GM19035 (cell line): ENCODE measurements around the gene OPA1.

Source experiments
- ATAC-seq: cut with Tn5 transposase; IDR thresholded peaks from one replicate; pipeline ENCODE4 v1.9.1; 2021; ENCODE audit not compliant: unreplicated experiment

The OPA1 gene

GRCh38 chr3:193592841-193593667 is at the start of gene OPA1:
TSS of gene OPA1 (plus strand) at chr3:193593208. CDS start at chr3:193593378, 170 bp downstream.
- ATAC-seq, result peak; percentile 99

GRCh38 chr3:193544289-193544688 is 48.7 kb upstream of the OPA1 start:
- ATAC-seq, result no peak

GRCh38 chr3:193545304-193545703 is 47.7 kb upstream of the OPA1 start:
- no peak for ATAC-seq

- ATAC-seq, result no peak
Measured at GRCh38 chr3:193546129-193546528, 46.9 kb upstream of the OPA1 start.

- ATAC-seq, result no peak
Measured at GRCh38 chr3:193548406-193548805, 44.6 kb upstream of the OPA1 start.

GRCh38 chr3:193552923-193553322 is 40.1 kb upstream of the OPA1 start:
- no peak for ATAC-seq

- ATAC-seq, result no peak
Measured at GRCh38 chr3:193553586-193553985, 39.4 kb upstream of the OPA1 start.

- ATAC-seq, result no peak
Measured at GRCh38 chr3:193554811-193555210, 38.2 kb upstream of the OPA1 start, which contains the start of gene ATP13A4. TSS of gene ATP13A4 (minus strand) at chr3:193554895. CDS start at chr3:193554799, 96 bp downstream.

- ATAC-seq, result no peak
Measured at GRCh38 chr3:193556841-193557240, 36.2 kb upstream of the OPA1 start.

GRCh38 chr3:193559100-193559499 is 33.9 kb upstream of the OPA1 start:
- no peak for ATAC-seq

- ATAC-seq, result no peak
Measured at GRCh38 chr3:193560091-193560490, 32.9 kb upstream of the OPA1 start.

GRCh38 chr3:193560870-193561269 is 32.1 kb upstream of the OPA1 start:
- no peak for ATAC-seq

GRCh38 chr3:193563426-193563825 is 29.6 kb upstream of the OPA1 start:
- ATAC-seq, result no peak

- ATAC-seq, result no peak
Measured at GRCh38 chr3:193564012-193564411, 29.0 kb upstream of the OPA1 start.

GRCh38 chr3:193569119-193569518 is 23.9 kb upstream of the OPA1 start:
- no peak for ATAC-seq

- peak; percentile 90 for ATAC-seq
Measured at GRCh38 chr3:193572426-193572908, 20.5 kb upstream of the OPA1 start.

GRCh38 chr3:193573403-193574191 is 19.4 kb upstream of the OPA1 start:
- no peak for ATAC-seq

- no peak for ATAC-seq
Measured at GRCh38 chr3:193574488-193575070, 18.4 kb upstream of the OPA1 start.

- ATAC-seq, result no peak
Measured at GRCh38 chr3:193585530-193585929, 7.5 kb upstream of the OPA1 start.

GRCh38 chr3:193586526-193586925 is 6.5 kb upstream of the OPA1 start:
- ATAC-seq, result no peak

- no peak for ATAC-seq
Measured at GRCh38 chr3:193589129-193589528, 3.9 kb upstream of the OPA1 start.
